ENCODE data around the gene MAS1L. TPM values are rescaled to one million over a fixed set of nuclear protein-coding genes. Genes with fewer than 3 reads are reported as not detected.
A peak's percentile ranks its signal among the peaks of the same experiment; 100 is the strongest.

The MAS1L gene
- total RNA-seq, 1 donor from 2014 or later: not detected

DNA sequence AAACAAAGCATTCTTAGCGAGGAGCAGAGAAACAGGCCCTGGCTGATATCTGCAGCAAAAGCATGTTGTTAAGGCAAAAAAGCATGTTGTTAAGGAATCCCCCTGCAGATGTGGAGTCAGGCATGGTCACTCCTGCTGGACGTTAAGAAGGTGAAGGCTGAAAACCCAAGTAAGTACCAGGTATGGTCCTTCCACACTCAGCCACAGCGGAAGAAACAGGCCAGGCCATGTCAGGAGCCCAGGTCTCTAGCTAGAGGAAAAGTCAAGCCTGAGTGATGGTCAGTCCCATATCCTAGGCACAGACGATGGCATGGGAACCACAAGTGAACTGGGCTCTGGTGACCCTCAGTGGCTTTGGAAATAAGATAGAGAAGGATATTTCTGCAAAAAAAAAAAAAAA, 32.5 kb upstream of the MAS1L start:
- Histone ChIP-seq H3K27ac (no peak overlapping the region), H3K36me3 (no peaks in the 10 kb centered on the region), H3K27me3 (no peaks in the 10 kb centered on the region), H3K4me1 (no peaks in the 10 kb centered on the region), H3K9me3 (no peaks in the 10 kb centered on the region), H3K4me3 (no peak overlapping the region)
- intact Hi-C loops (cut with DNase I): no loop called here
- TF ChIP-seq POLR2AphosphoS5 (IDR thresholded peaks at IDR 0.05; ENCODE audit: insufficient read depth in 1 of 2, low read depth in 1 of 2): no peak
- TF ChIP-seq POLR2A (IDR thresholded peaks at IDR 0.05): no peak
- TF ChIP-seq, protein P1, sequence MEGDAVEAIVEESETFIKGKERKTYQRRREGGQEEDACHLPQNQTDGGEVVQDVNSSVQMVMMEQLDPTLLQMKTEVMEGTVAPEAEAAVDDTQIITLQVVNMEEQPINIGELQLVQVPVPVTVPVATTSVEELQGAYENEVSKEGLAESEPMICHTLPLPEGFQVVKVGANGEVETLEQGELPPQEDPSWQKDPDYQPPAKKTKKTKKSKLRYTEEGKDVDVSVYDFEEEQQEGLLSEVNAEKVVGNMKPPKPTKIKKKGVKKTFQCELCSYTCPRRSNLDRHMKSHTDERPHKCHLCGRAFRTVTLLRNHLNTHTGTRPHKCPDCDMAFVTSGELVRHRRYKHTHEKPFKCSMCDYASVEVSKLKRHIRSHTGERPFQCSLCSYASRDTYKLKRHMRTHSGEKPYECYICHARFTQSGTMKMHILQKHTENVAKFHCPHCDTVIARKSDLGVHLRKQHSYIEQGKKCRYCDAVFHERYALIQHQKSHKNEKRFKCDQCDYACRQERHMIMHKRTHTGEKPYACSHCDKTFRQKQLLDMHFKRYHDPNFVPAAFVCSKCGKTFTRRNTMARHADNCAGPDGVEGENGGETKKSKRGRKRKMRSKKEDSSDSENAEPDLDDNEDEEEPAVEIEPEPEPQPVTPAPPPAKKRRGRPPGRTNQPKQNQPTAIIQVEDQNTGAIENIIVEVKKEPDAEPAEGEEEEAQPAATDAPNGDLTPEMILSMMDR (IDR thresholded peaks at IDR 0.05): no peak
- peak; percentile 34 to 37 for DNase-seq (ENCODE audit: extremely low spot score in 2 of 2)

GRCh38 chr6:29519291-29520010, 31.7 kb upstream of the MAS1L start:
- H3K27me3 ChIP-seq: no peaks in the 10 kb centered on the region
- DNase-seq (ENCODE audit: extremely low spot score in 2 of 2): peak; percentile 65 to 91
- intact Hi-C loops (cut with DNase I): no loop called here
- H3K9me3 ChIP-seq: no peaks in the 10 kb centered on the region
- no peaks in the 10 kb centered on the region for H3K4me1 ChIP-seq
- H3K27ac ChIP-seq: no peak overlapping the region
- H3K36me3 ChIP-seq: no peaks in the 10 kb centered on the region
- H3K4me3 ChIP-seq: no peak overlapping the region
- no peak for TF ChIP-seq POLR2A (IDR thresholded peaks at IDR 0.05)
- no peak for TF ChIP-seq POLR2AphosphoS5 (IDR thresholded peaks at IDR 0.05; ENCODE audit: insufficient read depth in 1 of 2, low read depth in 1 of 2)
- TF ChIP-seq, protein P1 (IDR thresholded peaks at IDR 0.05): no peak

DNA sequence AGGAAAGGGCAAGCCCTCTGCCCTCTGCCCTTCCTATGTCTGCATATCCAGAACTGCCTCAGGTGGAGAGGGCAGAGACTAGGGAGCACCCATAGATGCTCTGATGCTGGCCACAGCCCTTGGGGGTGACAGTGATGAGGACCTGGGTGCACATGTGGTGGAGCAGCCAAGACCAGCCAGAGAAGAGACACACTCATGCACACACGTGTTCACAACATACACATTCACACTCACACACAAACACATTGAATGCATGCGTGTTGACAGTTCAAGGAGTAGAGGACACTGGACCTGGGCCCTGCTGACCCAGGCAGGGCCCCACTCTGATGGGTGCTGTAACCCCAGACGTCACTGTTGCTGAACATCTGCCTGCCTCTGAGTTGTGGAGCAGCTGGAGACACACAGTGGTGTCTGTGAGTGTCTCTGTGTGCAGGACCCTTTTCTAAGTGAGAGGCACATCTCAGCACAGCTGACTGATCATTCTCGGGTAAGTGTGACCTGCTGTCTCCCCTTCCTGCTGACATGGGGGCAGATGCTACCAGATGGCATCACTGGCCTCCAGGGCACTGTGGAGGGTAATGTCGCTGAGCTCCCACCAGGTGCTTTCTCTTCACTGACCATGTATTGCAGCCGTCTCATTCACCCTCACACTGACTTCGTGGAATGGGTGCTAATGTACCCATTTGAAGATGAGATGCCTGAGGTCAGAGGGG, 30.1 kb upstream of the MAS1L start:
- Histone ChIP-seq H3K27me3 (no peaks in the 10 kb centered on the region), H3K9me3 (no peaks in the 10 kb centered on the region), H3K27ac (no peak overlapping the region), H3K4me3 (no peak overlapping the region), H3K36me3 (no peaks in the 10 kb centered on the region), H3K4me1 (no peaks in the 10 kb centered on the region)
- intact Hi-C loops (cut with DNase I): no loop called here
- DNase-seq (ENCODE audit: extremely low spot score in 2 of 2): peak in 1 of 2 donors; percentile 64
- no peak for TF ChIP-seq POLR2A (IDR thresholded peaks at IDR 0.05)
- TF ChIP-seq, protein P1 (IDR thresholded peaks at IDR 0.05): no peak
- TF ChIP-seq POLR2AphosphoS5 (IDR thresholded peaks at IDR 0.05; ENCODE audit: insufficient read depth in 1 of 2, low read depth in 1 of 2): no peak

DNA sequence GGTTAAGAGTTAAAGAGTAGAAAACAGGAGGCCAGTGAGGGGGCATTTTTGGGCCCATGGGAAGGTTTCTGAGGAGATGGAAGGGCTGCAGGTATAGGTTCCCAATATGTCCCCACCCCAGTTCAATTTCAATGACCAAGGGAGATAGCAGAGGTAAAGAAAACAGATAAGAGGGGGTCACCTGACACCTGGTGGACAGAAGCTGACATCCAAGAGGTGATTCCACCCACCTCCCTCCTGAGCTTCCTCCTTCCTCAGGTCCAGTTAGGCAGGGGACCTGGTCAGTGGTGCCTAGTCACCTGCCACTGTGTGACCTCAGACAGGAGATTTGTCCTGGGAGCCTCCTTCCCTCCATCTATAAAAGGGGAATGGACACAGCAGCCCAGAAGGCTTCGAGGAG, 29.5 kb upstream of the MAS1L start:
- intact Hi-C loops (cut with DNase I): no loop called here

More for the DNA sequence above, 29.5 kb upstream of the MAS1L start:
- no peaks in the 10 kb centered on the region for H3K27me3 ChIP-seq
- no peaks in the 10 kb centered on the region for H3K9me3 ChIP-seq
- TF ChIP-seq, protein P1 (IDR thresholded peaks at IDR 0.05): no peak
- TF ChIP-seq POLR2A (IDR thresholded peaks at IDR 0.05) (no peak), POLR2AphosphoS5 (IDR thresholded peaks at IDR 0.05; ENCODE audit: insufficient read depth in 1 of 2, low read depth in 1 of 2) (no peak)
- DNase-seq (ENCODE audit: extremely low spot score in 2 of 2): peak in 1 of 2 donors; percentile 69
- H3K36me3 ChIP-seq: no peaks in the 10 kb centered on the region
- no peaks in the 10 kb centered on the region for H3K4me1 ChIP-seq
- H3K27ac ChIP-seq: no peak overlapping the region
- no peak overlapping the region for H3K4me3 ChIP-seq

All from vagina (tissue), 2 donors.